PC-9 (cell line): Measurements from ENCODE around the gene MUCL3.
"Not testable (repeated sequence)": the region's sequence is repeated elsewhere in the genome, so short reads cannot be mapped to it uniquely, and the experiment has no call there.

Experiments
- EZH2 ChIP-seq: fragments of 200-600 bp; sonication (generic); IDR thresholded peaks from 2 replicates; pipeline ENCODE4 v1.8.0; 2017; ENCODE audit warnings: antibody characterized with exemption, low read depth
- TF ChIP-seq, protein P1 (sequence below): fragments of 200-600 bp; sonication (generic); conservative IDR thresholded peaks from 2 replicates; pipeline ENCODE4 v1.6.1; 2017; ENCODE audit warnings: mixed run types, antibody characterized with exemption, mild to moderate bottlenecking, moderate library complexity

DNA sequence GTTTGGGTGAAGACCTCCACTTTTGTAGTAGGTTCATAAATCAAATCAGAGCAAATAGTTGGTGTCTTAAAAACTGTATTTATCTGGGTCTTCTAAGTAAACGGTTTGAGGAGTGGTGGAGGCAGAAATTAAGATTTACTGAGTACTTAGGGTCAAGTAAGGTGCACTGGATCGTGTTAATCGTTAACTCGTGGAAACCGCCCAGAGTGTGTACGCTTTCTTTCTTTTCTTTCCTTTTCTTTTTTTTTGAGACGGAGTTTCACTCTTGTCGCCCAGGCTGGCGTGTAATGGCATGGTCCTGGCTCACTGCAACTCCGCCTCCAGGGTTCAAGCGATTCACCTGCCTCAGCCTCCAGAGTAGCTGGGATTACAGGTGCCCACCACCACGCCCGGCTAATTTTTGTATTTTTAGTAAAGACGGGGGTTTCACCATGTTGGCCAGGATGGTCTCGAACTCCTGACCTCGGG is 33.4 kb upstream of the MUCL3 start:
- not testable (repeated sequence) for TF ChIP-seq EZH2
- TF ChIP-seq, protein P1, sequence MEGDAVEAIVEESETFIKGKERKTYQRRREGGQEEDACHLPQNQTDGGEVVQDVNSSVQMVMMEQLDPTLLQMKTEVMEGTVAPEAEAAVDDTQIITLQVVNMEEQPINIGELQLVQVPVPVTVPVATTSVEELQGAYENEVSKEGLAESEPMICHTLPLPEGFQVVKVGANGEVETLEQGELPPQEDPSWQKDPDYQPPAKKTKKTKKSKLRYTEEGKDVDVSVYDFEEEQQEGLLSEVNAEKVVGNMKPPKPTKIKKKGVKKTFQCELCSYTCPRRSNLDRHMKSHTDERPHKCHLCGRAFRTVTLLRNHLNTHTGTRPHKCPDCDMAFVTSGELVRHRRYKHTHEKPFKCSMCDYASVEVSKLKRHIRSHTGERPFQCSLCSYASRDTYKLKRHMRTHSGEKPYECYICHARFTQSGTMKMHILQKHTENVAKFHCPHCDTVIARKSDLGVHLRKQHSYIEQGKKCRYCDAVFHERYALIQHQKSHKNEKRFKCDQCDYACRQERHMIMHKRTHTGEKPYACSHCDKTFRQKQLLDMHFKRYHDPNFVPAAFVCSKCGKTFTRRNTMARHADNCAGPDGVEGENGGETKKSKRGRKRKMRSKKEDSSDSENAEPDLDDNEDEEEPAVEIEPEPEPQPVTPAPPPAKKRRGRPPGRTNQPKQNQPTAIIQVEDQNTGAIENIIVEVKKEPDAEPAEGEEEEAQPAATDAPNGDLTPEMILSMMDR, result not testable (repeated sequence)
